CD14-positive monocyte (primary cell): ENCODE data around the gene EXOC3L4. TPM values are rescaled to one million over a fixed set of nuclear protein-coding genes. Genes with fewer than 3 reads are reported as not detected.

Experiments
- DNase-seq, 3 donors: peaks; one replicate each; pipeline ENCODE4 v3.0.0-alpha.2; 2011 to 2022
- H2AFZ ChIP-seq: 2 replicates; pipeline ENCODE4 v1.6.0; 2012; ENCODE audit warnings: mild to moderate bottlenecking, low read depth, low read length, inconsistent platforms; ENCODE audit not compliant: insufficient read depth, poor library complexity, severe bottlenecking
- H3K27ac ChIP-seq, 2 donors: 1 replicate in 1 of 2; 2 replicates in 1 of 2; pipeline ENCODE4 v1.5.1; 2012 to 2013; ENCODE audit warnings: low read length in 2 of 2, control low read depth in 1 of 2, inconsistent platforms in 1 of 2, low read depth in 1 of 2, mild to moderate bottlenecking in 1 of 2
- H3K27me3 ChIP-seq, 2 donors: one replicate each; pipeline versions ENCODE4 v1.6.0 to v1.6.1; 2011 to 2013; ENCODE audit warnings: low read length in 2 of 2; ENCODE audit not compliant: control insufficient read depth in 2 of 2, insufficient read depth in 2 of 2
- H3K36me3 ChIP-seq, 2 donors: replicated peaks in 1 of 2; 1 replicate in 1 of 2; 2 replicates in 1 of 2; pipeline versions ENCODE4 v1.5.1 to v1.6.1; 2012 to 2013; ENCODE audit warnings: low read length in 2 of 2, control low read depth in 1 of 2, inconsistent platforms in 1 of 2, mild to moderate bottlenecking in 1 of 2; ENCODE audit not compliant: insufficient read depth in 2 of 2, control insufficient read depth in 1 of 2
- H3K4me1 ChIP-seq, 2 donors: 1 replicate in 1 of 2; 2 replicates in 1 of 2; pipeline versions ENCODE4 v1.5.1 to v1.6.1; 2012 to 2013; ENCODE audit warnings: low read length in 2 of 2, control low read depth in 1 of 2, inconsistent platforms in 1 of 2, mild to moderate bottlenecking in 1 of 2, moderate library complexity in 1 of 2; ENCODE audit not compliant: insufficient read depth in 2 of 2, control insufficient read depth in 1 of 2
- H3K4me2 ChIP-seq: replicated peaks from 2 replicates; pipeline ENCODE3; 2012; ENCODE audit warnings: low read length, moderate library complexity, mild to moderate bottlenecking; ENCODE audit not compliant: poor library complexity, severe bottlenecking; ENCODE audit errors: extremely low read depth
- H3K4me3 ChIP-seq, 3 experiments: fragments of 200-600 bp in 1 of 3; sonication (generic) in 1 of 3; replicated peaks in 1 of 3; 1 replicate in 2 of 3; 2 replicates in 1 of 3; pipeline ENCODE4 v1.5.1; 2011 to 2013; ENCODE audit warnings: low read length in 3 of 3, mild to moderate bottlenecking in 3 of 3, control low read depth in 2 of 3, low read depth in 2 of 3, inconsistent platforms in 1 of 3, moderate library complexity in 1 of 3
- H3K79me2 ChIP-seq: 2 replicates; pipeline ENCODE4 v1.6.0; 2012; ENCODE audit warnings: mild to moderate bottlenecking, control low read depth, inconsistent platforms, low read length, moderate library complexity; ENCODE audit not compliant: insufficient read depth
- H3K9ac ChIP-seq: 2 replicates; pipeline ENCODE4 v1.6.0; 2017; ENCODE audit warnings: low read length, mild to moderate bottlenecking; ENCODE audit not compliant: insufficient read depth, poor library complexity, severe bottlenecking
- H3K9me3 ChIP-seq, 2 donors: replicated peaks in 1 of 2; 1 replicate in 1 of 2; 2 replicates in 1 of 2; pipeline versions ENCODE4 v1.5.1 to v1.6.1; 2012 to 2013; ENCODE audit warnings: low read length in 2 of 2, control low read depth in 1 of 2; ENCODE audit not compliant: control insufficient read depth in 1 of 2, insufficient read depth in 1 of 2
- H4K20me1 ChIP-seq: 2 replicates; pipeline ENCODE4 v1.6.0; 2012; ENCODE audit warnings: mild to moderate bottlenecking, low read length, control low read depth, moderate library complexity; ENCODE audit not compliant: insufficient read depth
- H3K27ac Mint-ChIP-seq, 7 donors: one replicate each; pipeline ENCODE4 v1.8.0; 2020; ENCODE audit warnings: mild to moderate bottlenecking in 7 of 7, mixed read lengths in 7 of 7, moderate library complexity in 6 of 7, inconsistent platforms in 2 of 7
- H3K27me3 Mint-ChIP-seq, 3 donors: one replicate each; pipeline ENCODE4 v1.8.0; 2021 to 2022; ENCODE audit warnings: low read depth in 3 of 3, mild to moderate bottlenecking in 3 of 3, mixed read lengths in 3 of 3, moderate library complexity in 3 of 3, inconsistent platforms in 1 of 3
- H3K36me3 Mint-ChIP-seq, 2 donors: one replicate each; pipeline ENCODE4 v1.8.0; 2020; ENCODE audit warnings: mixed read lengths in 2 of 2, inconsistent platforms in 1 of 2, mild to moderate bottlenecking in 1 of 2
- H3K4me1 Mint-ChIP-seq: one replicate; pipeline ENCODE4 v1.8.0; 2020; ENCODE audit warnings: mild to moderate bottlenecking, mixed read lengths
- H3K4me3 Mint-ChIP-seq, 2 donors: one replicate each; pipeline ENCODE4 v1.8.0; 2020; ENCODE audit warnings: mild to moderate bottlenecking in 2 of 2, mixed read lengths in 2 of 2, moderate library complexity in 1 of 2
- H3K9me3 Mint-ChIP-seq, 7 donors: one replicate each; pipeline ENCODE4 v1.8.0; 2020 to 2022; ENCODE audit warnings: mixed read lengths in 7 of 7, mild to moderate bottlenecking in 6 of 7, moderate library complexity in 6 of 7, inconsistent platforms in 2 of 7
- WGBS: methylation state at CpG from one replicate; pipeline ENCODE4 v1.1.5; 2013; ENCODE audit warnings: missing lambda C conversion rate; ENCODE audit not compliant: insufficient coverage; 5-methylcytosine and 5-hydroxymethylcytosine counted together
- intact Hi-C, 2 donors: fragments of 100-400 bp; cut with micrococcal nuclease; formaldehyde crosslinking; loops; one replicate each; pipeline versions ENCODE4 v1.15.0 to v1.15.1; 2023
- polyA plus RNA-seq, 3 donors: library from polyadenylated mRNA; depleted of rRNA in 1 of 3; unstranded in 2 of 3; stranded (reverse) in 1 of 3; fragments of 300-500 nt in 2 of 3; fragments of >200 nt in 1 of 3; fragmentation: Illumina TruSeq in 2 of 3; gene quantifications; 1 replicate in 2 of 3; 2 replicates in 1 of 3; pipeline ENCODE4 v1.2.3, GENCODE V29; 2012 to 2021
- TF ChIP-seq, protein P1 (sequence below): fragments of 200-600 bp; IDR thresholded peaks from one replicate; pipeline ENCODE4 v1.8.0; 2022; ENCODE audit warnings: antibody characterized with exemption, mild to moderate bottlenecking

Gene EXOC3L4
- polyA plus RNA-seq, 3 donors, result 0.17 TPM; not detected in 2

DNA sequence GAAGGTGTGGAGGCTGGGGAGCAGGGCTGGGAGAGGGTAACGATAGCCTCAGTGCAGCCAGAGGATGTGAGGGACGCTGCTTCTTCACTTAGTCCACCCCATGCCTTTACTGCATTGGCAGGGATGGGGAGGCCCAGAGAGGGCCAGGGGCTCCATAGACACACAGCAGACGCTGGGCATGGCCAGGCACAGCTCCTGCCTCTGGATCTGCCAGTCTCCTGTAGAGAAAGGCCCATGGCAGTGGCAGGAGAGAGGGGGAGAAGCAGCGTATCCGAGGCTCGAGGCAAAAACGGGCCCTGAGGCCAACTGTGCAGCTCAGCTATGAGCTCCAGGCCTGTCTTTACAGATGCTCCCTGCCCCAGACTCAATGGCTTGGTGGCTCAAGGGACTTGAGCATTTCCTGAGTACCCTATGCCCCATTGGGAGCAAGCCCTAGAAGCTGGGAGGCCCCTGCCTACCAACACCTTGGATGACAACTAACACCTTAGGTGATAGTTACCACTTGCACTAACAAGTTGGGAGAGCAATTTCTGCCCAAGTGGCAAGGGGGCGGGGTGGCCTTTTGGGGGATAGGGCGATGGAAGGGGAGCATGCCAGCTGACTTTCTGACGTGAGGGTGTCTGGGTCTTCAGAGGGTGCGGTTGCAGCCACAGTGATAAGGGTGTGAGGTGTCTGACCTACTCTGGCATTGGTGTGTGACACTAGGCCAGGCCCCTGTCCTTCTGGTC, 15.5 kb upstream of the EXOC3L4 start:
- peaks cover 2% of the 10 kb centered on the region for H3K4me1 Mint-ChIP-seq
- Histone ChIP-seq H2AFZ (no peak overlapping the region), H4K20me1 (no peaks in the 10 kb centered on the region), H3K27me3 (peaks cover 0 to 35% of the 10 kb centered on the region in 2 donors), H3K9me3 (no peaks in the 10 kb centered on the region), H3K79me2 (no peaks in the 10 kb centered on the region), H3K4me1 (peaks cover 9 to 17% of the 10 kb centered on the region in 2 donors), H3K4me3 (no peak overlapping the region), H3K4me2 (no peak overlapping the region), H3K36me3 (no peaks in the 10 kb centered on the region), H3K27ac (no peak overlapping the region), H3K9ac (no peak overlapping the region)
- H3K27ac Mint-ChIP-seq, result no peak overlapping the region
- no peaks in the 10 kb centered on the region for H3K36me3 Mint-ChIP-seq
- H3K27me3 Mint-ChIP-seq, result peaks cover 5 to 25% (median 21%) of the 10 kb centered on the region in 3 donors
- TF ChIP-seq, protein P1, sequence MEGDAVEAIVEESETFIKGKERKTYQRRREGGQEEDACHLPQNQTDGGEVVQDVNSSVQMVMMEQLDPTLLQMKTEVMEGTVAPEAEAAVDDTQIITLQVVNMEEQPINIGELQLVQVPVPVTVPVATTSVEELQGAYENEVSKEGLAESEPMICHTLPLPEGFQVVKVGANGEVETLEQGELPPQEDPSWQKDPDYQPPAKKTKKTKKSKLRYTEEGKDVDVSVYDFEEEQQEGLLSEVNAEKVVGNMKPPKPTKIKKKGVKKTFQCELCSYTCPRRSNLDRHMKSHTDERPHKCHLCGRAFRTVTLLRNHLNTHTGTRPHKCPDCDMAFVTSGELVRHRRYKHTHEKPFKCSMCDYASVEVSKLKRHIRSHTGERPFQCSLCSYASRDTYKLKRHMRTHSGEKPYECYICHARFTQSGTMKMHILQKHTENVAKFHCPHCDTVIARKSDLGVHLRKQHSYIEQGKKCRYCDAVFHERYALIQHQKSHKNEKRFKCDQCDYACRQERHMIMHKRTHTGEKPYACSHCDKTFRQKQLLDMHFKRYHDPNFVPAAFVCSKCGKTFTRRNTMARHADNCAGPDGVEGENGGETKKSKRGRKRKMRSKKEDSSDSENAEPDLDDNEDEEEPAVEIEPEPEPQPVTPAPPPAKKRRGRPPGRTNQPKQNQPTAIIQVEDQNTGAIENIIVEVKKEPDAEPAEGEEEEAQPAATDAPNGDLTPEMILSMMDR, result no peak
- DNase-seq, result no peak
- WGBS, result 97% methylated on average over 5 of the region's 11 CpGs
- intact Hi-C loops, result loop anchor here in 1 of 2 donors (10.0 kb wide), 1 partner anchor 106 kb away; no protein-coding TSS in a partner anchor
- peaks cover 0 to 3% (median 0%) of the 10 kb centered on the region in 7 donors for H3K9me3 Mint-ChIP-seq
- no peak overlapping the region for H3K4me3 Mint-ChIP-seq

GRCh38 chr14:103081951-103082350, 12.6 kb upstream of the EXOC3L4 start:
- Histone ChIP-seq H3K4me1 (peaks cover 0 to 4% of the 10 kb centered on the region in 2 donors), H2AFZ (no peak overlapping the region), H3K4me2 (no peak overlapping the region), H3K36me3 (no peaks in the 10 kb centered on the region), H3K79me2 (no peaks in the 10 kb centered on the region), H3K9me3 (no peaks in the 10 kb centered on the region), H3K27ac (no peak overlapping the region), H3K4me3 (no peak overlapping the region), H3K27me3 (peaks cover 5 to 32% of the 10 kb centered on the region in 2 donors), H4K20me1 (no peaks in the 10 kb centered on the region), H3K9ac (no peak overlapping the region)
- Mint-ChIP-seq H3K9me3 (peaks cover 0 to 3% (median 0%) of the 10 kb centered on the region in 7 donors), H3K36me3 (no peaks in the 10 kb centered on the region), H3K27ac (no peak overlapping the region), H3K4me1 (peaks cover 2% of the 10 kb centered on the region), H3K4me3 (no peak overlapping the region), H3K27me3 (peaks cover 13 to 24% (median 18%) of the 10 kb centered on the region in 3 donors)
- 93% methylated on average over 2 of the region's 2 CpGs for WGBS
- DNase-seq, result no peak
- TF ChIP-seq, protein P1, result no peak
- intact Hi-C loops, result no loop called here
